NCI-H146 (cell line): ENCODE data around the gene IQCB1.
"Not testable (repeated sequence)": the region's sequence is repeated elsewhere in the genome, so short reads cannot be mapped to it uniquely, and the experiment has no call there.

ENCODE experiments used
- DNase-seq: peaks from one replicate; lab custom pipeline; 2025; lab: John Stamatoyannopoulos, UW

Gene IQCB1

DNA sequence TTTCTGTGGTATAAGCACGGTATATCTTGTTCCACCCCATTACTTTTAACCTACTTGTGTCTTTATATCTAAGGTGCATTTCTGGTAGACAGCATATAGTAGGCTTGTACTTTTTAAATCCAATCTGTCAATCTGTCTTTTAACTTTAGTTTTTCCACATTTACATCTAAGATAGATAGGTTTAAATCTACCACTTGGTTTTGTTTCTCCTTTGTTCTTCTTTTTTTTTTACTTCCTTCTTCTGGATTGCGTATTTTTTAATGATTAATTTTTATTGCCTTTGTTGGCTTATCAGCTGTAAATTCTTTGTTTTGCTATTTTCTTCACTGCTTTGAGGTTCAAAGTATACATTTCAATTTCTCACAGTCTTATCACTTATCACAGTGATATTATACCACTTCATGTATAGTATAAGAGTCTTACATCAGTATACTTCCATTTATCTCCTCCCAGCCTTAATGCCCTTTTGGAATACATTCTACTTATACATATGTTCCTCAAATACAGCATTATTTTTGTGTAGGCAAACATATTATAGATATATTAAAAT, 31.0 kb downstream of the IQCB1 start:
- no peak for DNase-seq

DNA sequence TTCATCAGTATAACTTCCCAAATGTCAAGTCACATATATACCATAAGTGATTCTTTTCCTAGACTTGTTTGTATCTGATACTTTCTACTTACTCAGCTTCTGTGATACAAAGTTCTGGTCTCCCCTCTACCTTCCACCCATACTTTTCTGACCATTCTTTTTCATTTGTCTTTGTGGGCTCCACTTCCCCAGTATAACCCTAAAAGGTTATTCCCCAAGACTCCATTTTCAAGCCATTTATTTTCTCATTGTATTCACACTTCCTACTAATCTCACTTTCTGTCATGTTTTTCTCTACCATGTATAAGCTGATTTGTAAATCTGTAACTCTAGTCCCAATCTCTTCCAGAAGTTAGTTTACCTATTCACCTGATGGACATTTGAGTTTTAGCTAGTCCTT, 34.0 kb downstream of the IQCB1 start:
- no peak for DNase-seq

- DNase-seq = no peak
These were observed 37.9 kb downstream of the IQCB1 start for GRCh38 chr3:121796970-121797369.

DNA sequence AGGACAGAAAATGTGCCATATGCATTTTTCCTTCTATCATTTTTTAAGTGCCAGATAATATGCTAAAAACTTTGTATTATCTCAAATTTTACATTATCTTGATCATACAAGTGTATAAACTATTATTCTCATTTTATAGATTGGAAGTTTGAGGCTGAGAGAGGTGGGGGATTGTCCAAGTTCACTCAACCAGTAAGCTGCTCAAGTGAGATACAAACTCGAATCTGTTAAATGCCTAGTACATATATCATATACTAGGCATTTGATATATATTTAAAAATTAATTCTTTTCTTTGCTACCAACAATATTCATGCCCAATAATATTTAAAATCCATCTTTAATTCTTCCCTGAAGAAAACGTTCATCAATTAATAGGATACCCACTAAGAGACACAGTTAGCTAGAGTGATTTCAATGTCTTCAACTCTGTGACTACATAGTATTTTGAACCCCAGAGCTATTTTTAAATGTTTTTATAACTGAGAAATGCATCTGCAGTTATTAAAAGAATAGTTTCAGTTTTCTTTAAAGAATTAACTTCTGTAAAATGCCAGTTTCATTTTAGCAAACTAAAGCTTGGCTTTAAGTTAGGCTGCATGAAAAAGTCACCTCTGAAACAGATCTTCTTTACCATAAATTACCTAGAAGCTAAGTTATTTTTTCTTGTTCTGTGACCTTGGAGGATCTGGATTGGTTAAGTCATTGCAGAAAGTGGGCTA, 40.4 kb downstream of the IQCB1 start:
- no peak for DNase-seq

DNA sequence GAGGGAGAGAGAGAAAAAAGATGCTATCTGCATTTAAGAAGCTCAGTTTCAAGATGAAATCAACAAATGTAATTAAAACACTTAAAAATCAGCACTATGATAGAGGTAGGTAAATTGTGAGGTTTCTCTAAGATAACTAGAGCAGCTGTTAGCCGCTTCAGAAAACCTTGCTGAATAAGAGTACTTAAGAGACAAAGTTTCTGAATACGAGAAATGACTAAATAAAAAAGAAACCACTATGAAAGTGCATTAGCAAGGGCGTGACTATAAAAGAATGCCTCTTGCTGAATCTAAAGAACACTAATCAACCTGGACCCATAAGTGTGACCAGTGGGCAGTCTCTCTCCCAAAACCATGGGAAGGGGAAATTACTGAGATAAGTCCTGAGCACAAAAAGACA, 41.8 kb downstream of the IQCB1 start:
- no peak for DNase-seq

- no peak for DNase-seq
These were observed 48.4 kb downstream of the IQCB1 start for GRCh38 chr3:121786485-121786884.

DNA sequence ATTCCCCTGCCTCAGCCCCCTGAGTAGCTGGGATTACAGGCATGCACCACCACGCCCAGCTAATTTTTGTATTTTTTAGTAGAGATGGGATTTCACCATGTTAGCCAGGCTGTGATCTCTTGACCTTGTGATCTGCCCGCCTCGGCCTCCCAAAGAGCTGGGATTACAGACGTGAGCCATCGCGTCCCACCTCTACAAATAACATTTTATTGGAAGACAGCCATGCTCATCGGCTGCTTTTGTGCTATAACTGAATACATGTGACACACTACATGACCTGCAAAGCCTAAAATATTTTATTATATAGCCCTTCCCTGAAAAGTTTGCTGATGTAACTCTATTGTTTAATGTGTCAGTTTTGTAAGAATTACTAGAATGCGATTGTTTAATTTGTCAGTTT, 52.1 kb downstream of the IQCB1 start:
- not testable (repeated sequence) for DNase-seq

DNA sequence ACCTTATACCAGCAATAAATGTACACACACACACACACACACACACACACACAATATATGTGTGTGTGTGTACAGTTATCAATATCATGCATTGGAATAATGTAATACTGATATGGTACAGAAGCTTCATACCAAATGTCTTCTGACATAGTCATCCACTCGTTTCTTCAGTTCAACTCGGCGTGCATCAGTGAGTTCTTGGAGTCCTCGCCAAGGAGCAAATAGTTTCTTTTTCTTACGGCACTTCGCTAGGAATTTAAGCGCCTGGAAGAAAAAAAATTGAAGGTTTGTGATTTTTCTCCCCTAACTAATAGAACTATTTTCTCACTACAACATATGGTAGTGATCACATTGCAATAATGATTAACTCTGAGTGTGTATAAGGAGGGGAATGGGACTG, 53.2 kb downstream of the IQCB1 start:
- DNase-seq = no peak

- not testable (repeated sequence) for DNase-seq
These were observed 59.8 kb downstream of the IQCB1 start for GRCh38 chr3:121775095-121775494.

- DNase-seq = no peak
These were observed 65.6 kb downstream of the IQCB1 start for GRCh38 chr3:121769246-121769645.

DNA sequence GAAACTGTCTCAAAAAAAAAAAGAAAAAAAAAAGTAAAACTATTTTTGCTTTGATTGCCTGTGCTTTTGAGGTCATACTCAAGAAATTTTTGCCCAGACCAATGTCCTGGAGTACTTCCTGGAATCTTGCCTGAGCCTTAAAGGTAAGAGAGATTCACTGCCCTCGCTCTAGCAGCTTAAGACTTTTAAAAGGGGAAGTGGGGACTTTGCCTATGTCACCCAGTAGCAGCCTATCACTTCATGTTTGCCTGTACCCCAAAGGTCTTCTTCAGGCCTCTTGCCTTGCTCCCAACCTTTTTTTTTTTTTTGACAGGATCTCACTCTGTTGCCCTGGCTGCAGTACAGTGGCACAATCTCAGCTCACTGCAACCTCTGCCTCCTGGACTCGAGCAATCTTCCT, 66.4 kb downstream of the IQCB1 start:
- no peak for DNase-seq

GRCh38 chr3:121759541-121760202, 75.2 kb downstream of the IQCB1 start:
- no peak for DNase-seq

GRCh38 chr3:121758727-121759450, 76.0 kb downstream of the IQCB1 start:
- no peak for DNase-seq

GRCh38 chr3:121757812-121758545, 76.9 kb downstream of the IQCB1 start:
- no peak for DNase-seq

DNA sequence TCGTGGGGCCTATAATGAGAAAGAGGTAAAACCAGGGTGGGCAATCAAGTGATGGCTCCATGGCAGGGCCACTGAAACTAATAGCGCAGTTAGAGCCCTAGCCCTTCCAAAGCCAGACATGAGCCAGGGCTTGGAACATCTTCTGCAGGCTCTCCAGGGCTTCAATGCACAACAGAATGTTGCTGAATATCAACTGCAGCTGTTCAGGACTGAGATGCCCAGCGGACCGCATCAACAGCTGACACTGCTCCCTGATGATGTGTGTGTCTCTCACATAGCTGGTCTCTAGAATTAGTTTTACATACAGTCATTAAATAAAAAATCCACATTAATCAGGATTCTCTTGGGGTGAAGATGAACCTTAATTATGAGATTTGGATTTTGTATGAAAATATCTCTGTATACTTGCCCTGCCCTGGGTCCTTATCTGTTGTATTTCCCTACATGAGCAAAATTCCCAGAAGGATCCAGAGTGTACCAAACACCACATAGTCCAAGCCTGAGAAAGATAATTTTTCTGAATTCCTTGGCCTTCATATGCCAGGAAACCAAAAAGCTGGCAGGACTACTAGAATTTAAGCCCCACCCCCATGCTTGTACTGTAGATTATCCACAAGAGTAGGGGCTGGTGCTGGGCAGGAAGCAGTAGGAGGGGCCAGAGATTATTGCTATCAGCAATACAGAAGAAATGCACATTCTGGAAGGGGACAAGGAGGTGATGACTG, 77.6 kb downstream of the IQCB1 start:
- DNase-seq = peak; percentile 9

GRCh38 chr3:121752772-121753171, 82.1 kb downstream of the IQCB1 start:
- DNase-seq = no peak

- no peak for DNase-seq
These were observed 82.6 kb downstream of the IQCB1 start for GRCh38 chr3:121752261-121752660.

DNA sequence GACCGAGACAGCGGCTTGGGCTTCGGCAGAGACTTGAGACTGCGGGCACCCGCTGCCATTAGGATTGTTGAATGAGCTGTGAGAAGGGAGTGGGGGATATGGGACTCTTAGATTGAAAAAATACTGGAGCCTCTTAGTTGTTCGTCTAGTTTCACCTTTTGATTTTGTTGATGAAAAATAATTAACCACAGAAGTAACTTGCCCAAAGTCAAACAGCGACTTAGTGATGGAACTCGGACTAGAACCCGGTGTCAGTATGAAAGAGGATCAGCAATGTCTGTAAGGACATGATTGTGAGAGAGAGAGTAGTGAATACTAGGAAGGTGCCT, 84.8 kb downstream of the IQCB1 start:
- no peak for DNase-seq

- DNase-seq = peak; percentile 100
These were observed 85.4 kb downstream of the IQCB1 start, which contains the start of gene GOLGB1 for GRCh38 chr3:121749276-121750086. Gene GOLGB1 (minus strand): TSS chr3:121749741. CDS start chr3:121730971, 18,770 bp downstream.

DNA sequence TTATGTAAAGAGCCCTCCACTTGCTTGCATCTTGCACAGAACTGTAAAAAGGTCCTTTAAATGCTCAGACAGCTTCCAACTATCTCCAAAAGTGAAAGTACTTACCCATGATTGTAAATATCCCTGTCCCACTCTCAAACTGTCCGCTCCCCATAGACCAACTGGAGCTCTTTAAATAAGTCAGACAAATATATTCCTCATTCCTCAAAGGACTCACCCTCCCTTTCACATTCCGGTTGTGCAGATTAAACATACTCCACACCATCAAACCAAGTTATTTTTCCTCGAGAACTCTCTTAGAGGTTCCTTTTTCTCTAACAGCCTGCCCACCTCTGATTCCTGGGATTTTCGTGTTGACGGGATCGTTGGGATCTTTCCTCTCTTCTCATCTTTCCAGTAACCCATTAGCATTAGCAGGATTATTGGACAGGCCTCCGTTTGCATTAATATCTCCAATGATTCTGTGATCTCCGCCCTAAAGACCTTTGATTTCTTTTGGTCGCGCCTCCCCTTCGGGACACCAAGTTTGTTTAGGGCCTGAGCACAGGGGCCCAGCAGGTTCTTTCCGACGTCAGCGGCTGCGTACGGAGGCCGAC, 86.1 kb downstream of the IQCB1 start:
- peak; percentile 77 for DNase-seq
